ENCODE measurements around the gene FBXL7.

The FBXL7 gene

GRCh38 chr5:15940905-15941304, 440.9 kb downstream of the FBXL7 start:
- TF ChIP-seq CTCF (conservative IDR thresholded peaks at IDR 0.05): no peak
- H3K27ac ChIP-seq: no peak overlapping the region

- H3K27ac ChIP-seq: no peak overlapping the region
- no peak for TF ChIP-seq CTCF (conservative IDR thresholded peaks at IDR 0.05)
These were observed 443.5 kb downstream of the FBXL7 start for GRCh38 chr5:15943487-15943886.

GRCh38 chr5:15946026-15946425, 446.0 kb downstream of the FBXL7 start:
- no peak for TF ChIP-seq CTCF (conservative IDR thresholded peaks at IDR 0.05)
- no peak overlapping the region for H3K27ac ChIP-seq

- TF ChIP-seq CTCF (conservative IDR thresholded peaks at IDR 0.05): peak; percentile 46
- H3K27ac ChIP-seq: no peak overlapping the region
These were observed 448.2 kb downstream of the FBXL7 start for GRCh38 chr5:15948190-15948589.

- no peak for TF ChIP-seq CTCF (conservative IDR thresholded peaks at IDR 0.05)
- H3K27ac ChIP-seq: peak overlapping the region; percentile 87
These were observed 451.1 kb downstream of the FBXL7 start for GRCh38 chr5:15951126-15951525.

- H3K27ac ChIP-seq: peak overlapping the region; percentile 87
- TF ChIP-seq CTCF (conservative IDR thresholded peaks at IDR 0.05): no peak
These were observed 451.6 kb downstream of the FBXL7 start for GRCh38 chr5:15951550-15951949.

GRCh38 chr5:15956622-15957021, 456.6 kb downstream of the FBXL7 start:
- H3K27ac ChIP-seq: no peak overlapping the region
- TF ChIP-seq CTCF (conservative IDR thresholded peaks at IDR 0.05): no peak

- no peak overlapping the region for H3K27ac ChIP-seq
- no peak for TF ChIP-seq CTCF (conservative IDR thresholded peaks at IDR 0.05)
These were observed 457.1 kb downstream of the FBXL7 start for GRCh38 chr5:15957124-15957523.
